NCI-H2227 (cell line): Measurements from ENCODE around the gene GNAL.
"Not testable (repeated sequence)": the region's sequence is repeated elsewhere in the genome, so short reads cannot be mapped to it uniquely, and the experiment has no call there.

Experiments used
- DNase-seq: peaks from one replicate; lab custom pipeline; 2025; ENCODE audit not compliant: unreplicated experiment; lab: John Stamatoyannopoulos, UW

GNAL gene

GRCh38 chr18:11688972-11689668 lies at the start of gene GNAL:
Gene GNAL (plus strand): TSS chr18:11689264. CDS start chr18:11689564, 300 bp downstream.
- DNase-seq, result peak; percentile 94

- not testable (repeated sequence) for DNase-seq
Observed at GRCh38 chr18:11647310-11647709, 41.8 kb upstream of the GNAL start.

GRCh38 chr18:11647804-11648203 lies 41.3 kb upstream of the GNAL start:
- not testable (repeated sequence) for DNase-seq

- DNase-seq, result no peak
Observed at GRCh38 chr18:11649839-11650238, 39.2 kb upstream of the GNAL start.

- no peak for DNase-seq
Observed at GRCh38 chr18:11651899-11652298, 37.2 kb upstream of the GNAL start.

- no peak for DNase-seq
Observed at GRCh38 chr18:11653521-11653920, 35.5 kb upstream of the GNAL start.

GRCh38 chr18:11654736-11655605 lies 34.1 kb upstream of the GNAL start:
- DNase-seq, result peak; percentile 77

- no peak for DNase-seq
Observed at GRCh38 chr18:11655606-11655932, 33.5 kb upstream of the GNAL start.

GRCh38 chr18:11657152-11657551 lies 31.9 kb upstream of the GNAL start:
- DNase-seq, result no peak

GRCh38 chr18:11657554-11657953 lies 31.5 kb upstream of the GNAL start:
- DNase-seq, result no peak

- no peak for DNase-seq
Observed at GRCh38 chr18:11658019-11658418, 31.0 kb upstream of the GNAL start.

- no peak for DNase-seq
Observed at GRCh38 chr18:11658989-11659388, 30.1 kb upstream of the GNAL start.

- no peak for DNase-seq
Observed at GRCh38 chr18:11660691-11661090, 28.4 kb upstream of the GNAL start.

- DNase-seq, result no peak
Observed at GRCh38 chr18:11661430-11661829, 27.6 kb upstream of the GNAL start.

GRCh38 chr18:11663439-11664029 lies 25.5 kb upstream of the GNAL start:
- DNase-seq, result no peak

GRCh38 chr18:11664286-11664685 lies 24.8 kb upstream of the GNAL start:
- no peak for DNase-seq

GRCh38 chr18:11665146-11665545 lies 23.9 kb upstream of the GNAL start:
- DNase-seq, result no peak

- no peak for DNase-seq
Observed at GRCh38 chr18:11665587-11665986, 23.5 kb upstream of the GNAL start.

GRCh38 chr18:11666176-11666575 lies 22.9 kb upstream of the GNAL start:
- no peak for DNase-seq

GRCh38 chr18:11666831-11667230 lies 22.2 kb upstream of the GNAL start:
- DNase-seq, result no peak

- DNase-seq, result no peak
Observed at GRCh38 chr18:11667578-11667977, 21.5 kb upstream of the GNAL start.
